Forelimb muscle (tissue), 1 donor: ENCODE data around the gene WNT11. TPM values are rescaled to one million over a fixed set of nuclear protein-coding genes. Genes with fewer than 3 reads are reported as not detected.

Experiments used
- DNase-seq: peaks from one replicate; pipeline ENCODE4 v3.0.0-alpha.2; 2013; ENCODE audit warnings: low read depth
- polyA plus RNA-seq: library from polyadenylated mRNA; unstranded; fragments of 120-200 nt; gene quantifications from one replicate; pipeline ENCODE4 v1.2.1, GENCODE V29; 2013; ENCODE audit not compliant: insufficient read length

WNT11 gene
- 16.6 TPM for polyA plus RNA-seq

GRCh38 chr11:76206327-76207081 lies at the start of gene WNT11:
WNT11 (minus strand) TSS chr11:76206502; CDS start chr11:76206407, 95 bp downstream.
- no peak for DNase-seq

- no peak for DNase-seq
Measured at GRCh38 chr11:76253416-76253815, 47.1 kb upstream of the WNT11 start.

GRCh38 chr11:76252631-76253070 lies 46.3 kb upstream of the WNT11 start:
- DNase-seq: no peak

GRCh38 chr11:76251576-76251975 lies 45.3 kb upstream of the WNT11 start:
- DNase-seq: no peak

GRCh38 chr11:76251226-76251575 lies 44.9 kb upstream of the WNT11 start:
- DNase-seq: no peak

GRCh38 chr11:76250520-76251225 lies 44.4 kb upstream of the WNT11 start:
- DNase-seq: no peak

GRCh38 chr11:76249195-76249741 lies 43.0 kb upstream of the WNT11 start:
- no peak for DNase-seq

- DNase-seq: no peak
Measured at GRCh38 chr11:76248210-76248609, 41.9 kb upstream of the WNT11 start.

- DNase-seq: no peak
Measured at GRCh38 chr11:76247091-76247490, 40.8 kb upstream of the WNT11 start.

- DNase-seq: no peak
Measured at GRCh38 chr11:76246271-76246933, 40.1 kb upstream of the WNT11 start.

GRCh38 chr11:76245720-76246119 lies 39.4 kb upstream of the WNT11 start:
- DNase-seq: no peak

GRCh38 chr11:76244316-76244851 lies 38.1 kb upstream of the WNT11 start:
- no peak for DNase-seq

- DNase-seq: no peak
Measured at GRCh38 chr11:76243957-76244285, 37.6 kb upstream of the WNT11 start.

GRCh38 chr11:76243193-76243956 lies 37.1 kb upstream of the WNT11 start:
- no peak for DNase-seq

GRCh38 chr11:76242004-76242779 lies 35.9 kb upstream of the WNT11 start:
- DNase-seq: no peak

GRCh38 chr11:76241243-76242000 lies 35.1 kb upstream of the WNT11 start:
- DNase-seq: no peak

- DNase-seq: no peak
Measured at GRCh38 chr11:76240666-76241065, 34.4 kb upstream of the WNT11 start.

- DNase-seq: no peak
Measured at GRCh38 chr11:76240161-76240540, 33.8 kb upstream of the WNT11 start.

- no peak for DNase-seq
Measured at GRCh38 chr11:76239483-76240160, 33.3 kb upstream of the WNT11 start.
